ENCODE measurements around the gene CCL18. TPM values are rescaled to one million over a fixed set of nuclear protein-coding genes. Genes with fewer than 3 reads are reported as not detected.

CCL18 gene
- total and polyA plus RNA-seq, 9 of the 15 experiments (the other 6 are each of a cell fraction or from before 2014, with no cell fraction given), result not detected

DNA sequence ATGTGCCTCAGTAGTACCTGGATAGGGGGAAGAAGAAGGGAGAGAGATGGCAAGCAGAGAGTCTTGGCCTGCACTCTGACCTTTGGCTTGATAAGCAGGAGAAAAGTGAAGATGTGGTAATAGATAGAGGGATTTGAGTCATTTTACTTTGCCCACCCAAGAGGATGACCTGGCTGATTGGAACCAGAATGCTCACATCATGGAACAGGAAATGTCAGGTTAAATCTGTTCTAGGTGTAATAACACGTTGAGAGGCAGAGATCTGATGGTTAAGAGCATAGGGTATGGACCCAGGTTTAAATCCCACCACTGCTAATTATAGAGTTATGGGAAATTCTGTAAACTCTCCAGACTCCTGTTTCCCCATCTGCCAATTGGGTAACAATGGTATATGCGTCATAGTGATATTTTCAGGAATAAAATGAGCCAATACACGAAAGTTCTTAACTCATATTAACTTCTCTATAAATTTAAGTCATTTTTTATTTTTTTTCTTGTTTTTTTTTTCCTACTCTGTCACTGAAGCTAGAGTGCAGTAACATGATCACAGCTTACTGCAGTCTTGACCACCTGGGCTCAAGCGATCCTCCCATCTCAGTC lies 8.1 kb upstream of the CCL18 start:
- ChIA-PET CTCF (ENCODE audit: low intra/inter-chr PET ratio) (no interaction called here), POLR2A (interaction anchor here (0.6 to 0.7 kb wide), 3 partner anchors 397 to 750 kb away, joined by 3 read pairs; no protein-coding TSS in a partner anchor)
- no peak overlapping the region for H3K4me2 ChIP-seq (ENCODE audit: insufficient read depth, low read length)
- ATAC-seq (no peak), FAIRE-seq (no peak), DNase-seq (ENCODE audit: extremely low read depth in 1 of 4, low spot score in 3 of 4) (no peak)
- H3K9ac ChIP-seq (ENCODE audit: insufficient read depth in 1 of 2, low read depth in 2 of 2, low read length in 2 of 2), result no peak overlapping the region
- H3K27me3 ChIP-seq (ENCODE audit: control insufficient read depth in 2 of 2, insufficient read depth in 2 of 2, low read length in 2 of 2), result no peaks in the 10 kb centered on the region; a peak in 1 of 5 replicates
- no peaks in the 10 kb centered on the region for H3K9me3 ChIP-seq (replicated peaks; ENCODE audit: control insufficient read depth, insufficient read depth, low read depth, low read length)
- H3K36me3 ChIP-seq (ENCODE audit: control insufficient read depth, insufficient read depth, low read length), result no peaks in the 10 kb centered on the region
- no TSS peak for BruUV-seq (replicated peaks)
- H3K79me2 ChIP-seq (ENCODE audit: control insufficient read depth, insufficient read depth, low read length), result no peaks in the 10 kb centered on the region
- in situ Hi-C loops (cut with MboI), result no loop called here
- intact Hi-C loops (cut with micrococcal nuclease), result no loop called here
- H3K27ac ChIP-seq (ENCODE audit: extremely low read depth, low read depth, low read length), result no peak overlapping the region
- H3K4me3 ChIP-seq, result no peak overlapping the region
- H3K9me1 ChIP-seq (ENCODE audit: control insufficient read depth, insufficient read depth, low read length), result no peaks in the 10 kb centered on the region
- no peaks in the 10 kb centered on the region for H4K20me1 ChIP-seq (replicated peaks; ENCODE audit: control insufficient read depth, insufficient read depth, low read length)
- 0% methylated on average over 4 of the region's 4 CpGs for WGBS (ENCODE audit: insufficient coverage, low coverage, missing lambda C conversion rate)
- no peak overlapping the region for H2AFZ ChIP-seq (ENCODE audit: low read depth, low read length)
- no peaks in the 10 kb centered on the region for H3K4me1 ChIP-seq (replicated peaks in 1 of 2; ENCODE audit: control insufficient read depth in 2 of 2, insufficient read depth in 2 of 2, low read length in 2 of 2)
- TF ChIP-seq SNRNP70 (optimal IDR thresholded peaks at IDR 0.05; ENCODE audit: low read depth, low read length) (no peak), ZNF79 (CRISPR knock-in tag; IDR thresholded peaks at IDR 0.05; ENCODE audit: low read depth) (no peak), ZNF584 (CRISPR knock-in tag; IDR thresholded peaks at IDR 0.05; ENCODE audit: low read depth) (no peak), KLF1 (tag; IDR thresholded peaks at IDR 0.05) (no peak), MCM3 (IDR thresholded peaks at IDR 0.05) (no peak), RAD21 (CRISPR knock-in tag; conservative IDR thresholded peaks at IDR 0.05 in 1 of 2, IDR thresholded peaks at IDR 0.05 in 1 of 2) (no peak), FOSL1 (tag; conservative IDR thresholded peaks at IDR 0.05) (no peak)
- TF ChIP-seq, protein P1, sequence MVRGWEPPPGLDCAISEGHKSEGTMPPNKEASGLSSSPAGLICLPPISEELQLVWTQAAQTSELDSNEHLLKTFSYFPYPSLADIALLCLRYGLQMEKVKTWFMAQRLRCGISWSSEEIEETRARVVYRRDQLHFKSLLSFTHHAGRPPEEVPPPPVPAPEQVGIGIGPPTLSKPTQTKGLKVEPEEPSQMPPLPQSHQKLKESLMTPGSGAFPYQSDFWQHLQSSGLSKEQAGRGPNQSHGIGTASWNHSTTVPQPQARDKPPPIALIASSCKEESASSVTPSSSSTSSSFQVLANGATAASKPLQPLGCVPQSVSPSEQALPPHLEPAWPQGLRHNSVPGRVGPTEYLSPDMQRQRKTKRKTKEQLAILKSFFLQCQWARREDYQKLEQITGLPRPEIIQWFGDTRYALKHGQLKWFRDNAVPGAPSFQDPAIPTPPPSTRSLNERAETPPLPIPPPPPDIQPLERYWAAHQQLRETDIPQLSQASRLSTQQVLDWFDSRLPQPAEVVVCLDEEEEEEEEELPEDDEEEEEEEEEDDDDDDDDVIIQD (CRISPR knock-in tag; IDR thresholded peaks at IDR 0.05), result no peak
- TF ChIP-seq, protein P2, sequence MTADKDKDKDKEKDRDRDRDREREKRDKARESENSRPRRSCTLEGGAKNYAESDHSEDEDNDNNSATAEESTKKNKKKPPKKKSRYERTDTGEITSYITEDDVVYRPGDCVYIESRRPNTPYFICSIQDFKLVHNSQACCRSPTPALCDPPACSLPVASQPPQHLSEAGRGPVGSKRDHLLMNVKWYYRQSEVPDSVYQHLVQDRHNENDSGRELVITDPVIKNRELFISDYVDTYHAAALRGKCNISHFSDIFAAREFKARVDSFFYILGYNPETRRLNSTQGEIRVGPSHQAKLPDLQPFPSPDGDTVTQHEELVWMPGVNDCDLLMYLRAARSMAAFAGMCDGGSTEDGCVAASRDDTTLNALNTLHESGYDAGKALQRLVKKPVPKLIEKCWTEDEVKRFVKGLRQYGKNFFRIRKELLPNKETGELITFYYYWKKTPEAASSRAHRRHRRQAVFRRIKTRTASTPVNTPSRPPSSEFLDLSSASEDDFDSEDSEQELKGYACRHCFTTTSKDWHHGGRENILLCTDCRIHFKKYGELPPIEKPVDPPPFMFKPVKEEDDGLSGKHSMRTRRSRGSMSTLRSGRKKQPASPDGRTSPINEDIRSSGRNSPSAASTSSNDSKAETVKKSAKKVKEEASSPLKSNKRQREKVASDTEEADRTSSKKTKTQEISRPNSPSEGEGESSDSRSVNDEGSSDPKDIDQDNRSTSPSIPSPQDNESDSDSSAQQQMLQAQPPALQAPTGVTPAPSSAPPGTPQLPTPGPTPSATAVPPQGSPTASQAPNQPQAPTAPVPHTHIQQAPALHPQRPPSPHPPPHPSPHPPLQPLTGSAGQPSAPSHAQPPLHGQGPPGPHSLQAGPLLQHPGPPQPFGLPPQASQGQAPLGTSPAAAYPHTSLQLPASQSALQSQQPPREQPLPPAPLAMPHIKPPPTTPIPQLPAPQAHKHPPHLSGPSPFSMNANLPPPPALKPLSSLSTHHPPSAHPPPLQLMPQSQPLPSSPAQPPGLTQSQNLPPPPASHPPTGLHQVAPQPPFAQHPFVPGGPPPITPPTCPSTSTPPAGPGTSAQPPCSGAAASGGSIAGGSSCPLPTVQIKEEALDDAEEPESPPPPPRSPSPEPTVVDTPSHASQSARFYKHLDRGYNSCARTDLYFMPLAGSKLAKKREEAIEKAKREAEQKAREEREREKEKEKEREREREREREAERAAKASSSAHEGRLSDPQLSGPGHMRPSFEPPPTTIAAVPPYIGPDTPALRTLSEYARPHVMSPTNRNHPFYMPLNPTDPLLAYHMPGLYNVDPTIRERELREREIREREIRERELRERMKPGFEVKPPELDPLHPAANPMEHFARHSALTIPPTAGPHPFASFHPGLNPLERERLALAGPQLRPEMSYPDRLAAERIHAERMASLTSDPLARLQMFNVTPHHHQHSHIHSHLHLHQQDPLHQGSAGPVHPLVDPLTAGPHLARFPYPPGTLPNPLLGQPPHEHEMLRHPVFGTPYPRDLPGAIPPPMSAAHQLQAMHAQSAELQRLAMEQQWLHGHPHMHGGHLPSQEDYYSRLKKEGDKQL (CRISPR knock-in tag; IDR thresholded peaks at IDR 0.05; ENCODE audit: borderline replicate concordance), result no peak
- TF ChIP-seq, protein P3, sequence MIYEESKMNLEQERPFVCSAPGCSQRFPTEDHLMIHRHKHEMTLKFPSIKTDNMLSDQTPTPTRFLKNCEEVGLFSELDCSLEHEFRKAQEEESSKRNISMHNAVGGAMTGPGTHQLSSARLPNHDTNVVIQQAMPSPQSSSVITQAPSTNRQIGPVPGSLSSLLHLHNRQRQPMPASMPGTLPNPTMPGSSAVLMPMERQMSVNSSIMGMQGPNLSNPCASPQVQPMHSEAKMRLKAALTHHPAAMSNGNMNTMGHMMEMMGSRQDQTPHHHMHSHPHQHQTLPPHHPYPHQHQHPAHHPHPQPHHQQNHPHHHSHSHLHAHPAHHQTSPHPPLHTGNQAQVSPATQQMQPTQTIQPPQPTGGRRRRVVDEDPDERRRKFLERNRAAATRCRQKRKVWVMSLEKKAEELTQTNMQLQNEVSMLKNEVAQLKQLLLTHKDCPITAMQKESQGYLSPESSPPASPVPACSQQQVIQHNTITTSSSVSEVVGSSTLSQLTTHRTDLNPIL (CRISPR knock-in tag; IDR thresholded peaks at IDR 0.05), result no peak
- TF ChIP-seq, protein P4, sequence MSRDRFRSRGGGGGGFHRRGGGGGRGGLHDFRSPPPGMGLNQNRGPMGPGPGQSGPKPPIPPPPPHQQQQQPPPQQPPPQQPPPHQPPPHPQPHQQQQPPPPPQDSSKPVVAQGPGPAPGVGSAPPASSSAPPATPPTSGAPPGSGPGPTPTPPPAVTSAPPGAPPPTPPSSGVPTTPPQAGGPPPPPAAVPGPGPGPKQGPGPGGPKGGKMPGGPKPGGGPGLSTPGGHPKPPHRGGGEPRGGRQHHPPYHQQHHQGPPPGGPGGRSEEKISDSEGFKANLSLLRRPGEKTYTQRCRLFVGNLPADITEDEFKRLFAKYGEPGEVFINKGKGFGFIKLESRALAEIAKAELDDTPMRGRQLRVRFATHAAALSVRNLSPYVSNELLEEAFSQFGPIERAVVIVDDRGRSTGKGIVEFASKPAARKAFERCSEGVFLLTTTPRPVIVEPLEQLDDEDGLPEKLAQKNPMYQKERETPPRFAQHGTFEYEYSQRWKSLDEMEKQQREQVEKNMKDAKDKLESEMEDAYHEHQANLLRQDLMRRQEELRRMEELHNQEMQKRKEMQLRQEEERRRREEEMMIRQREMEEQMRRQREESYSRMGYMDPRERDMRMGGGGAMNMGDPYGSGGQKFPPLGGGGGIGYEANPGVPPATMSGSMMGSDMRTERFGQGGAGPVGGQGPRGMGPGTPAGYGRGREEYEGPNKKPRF (IDR thresholded peaks at IDR 0.05; ENCODE audit: low read depth, low read length), result no peak
